Activated CD8-positive, alpha-beta memory T cell treated with anti-CD3 and anti-CD28 coated beads, Interleukin-2, amount 50 U/mL, for 24 hours (primary cell): Measurements from ENCODE around the gene CDKN2B.

ENCODE experiments used
- DNase-seq: peaks from one replicate; pipeline ENCODE4 v3.0.0-alpha.2; 2020; ENCODE audit errors: extremely low read depth

Gene CDKN2B

DNA sequence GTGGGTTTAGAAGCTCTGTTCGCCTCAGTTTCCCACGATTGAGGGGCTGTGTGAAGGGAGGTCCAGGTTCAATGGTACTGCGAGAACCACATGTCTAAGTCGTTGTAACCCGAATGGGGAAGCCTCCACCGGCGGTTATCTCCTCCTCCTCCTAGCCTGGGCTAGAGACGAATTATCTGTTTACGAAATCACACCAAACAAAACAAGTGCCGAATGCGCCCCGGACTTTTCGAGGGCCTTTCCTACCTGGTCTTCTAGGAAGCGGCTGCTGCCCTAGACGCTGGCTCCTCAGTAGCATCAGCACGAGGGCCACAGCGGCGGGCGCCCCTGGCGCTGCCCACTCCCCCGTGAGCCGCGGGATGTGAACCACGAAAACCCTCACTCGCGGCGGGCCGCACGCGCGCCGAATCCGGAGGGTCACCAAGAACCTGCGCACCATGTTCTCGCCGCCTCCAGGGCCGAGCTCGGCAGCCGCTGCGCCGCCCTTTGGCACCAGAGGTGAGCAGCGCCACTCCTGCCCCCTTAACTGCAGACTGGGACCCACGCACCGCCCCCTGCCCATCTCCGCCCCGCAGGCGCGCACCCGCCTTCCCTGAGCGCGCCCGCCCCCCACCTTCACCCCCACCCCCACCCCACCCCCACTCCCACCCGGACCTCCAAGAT, 15.1 kb downstream of the CDKN2B start, which contains the start of gene CDKN2A:
TSS of gene CDKN2A (minus strand) at position 500 of the 663 bp plus-strand sequence.
- DNase-seq: no peak

DNA sequence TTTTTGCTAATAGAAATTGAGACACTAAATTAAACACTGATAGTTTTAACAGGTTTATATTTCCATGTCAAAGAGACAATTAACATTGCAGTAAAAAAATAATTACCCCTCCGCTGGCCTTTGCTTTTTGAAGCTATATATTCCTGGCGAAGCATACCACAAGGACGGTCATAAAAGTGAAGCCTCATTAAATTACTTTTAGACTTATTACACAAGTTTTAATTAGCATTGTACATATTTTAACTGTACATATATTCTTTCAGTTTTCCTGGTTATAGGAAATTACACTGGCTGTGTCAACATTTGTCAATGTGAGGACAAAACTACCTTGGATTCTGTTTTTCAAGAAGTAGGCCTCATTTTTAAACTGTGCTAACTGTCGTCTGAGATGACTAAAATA, 16.1 kb downstream of the CDKN2B start:
- DNase-seq: no peak

DNA sequence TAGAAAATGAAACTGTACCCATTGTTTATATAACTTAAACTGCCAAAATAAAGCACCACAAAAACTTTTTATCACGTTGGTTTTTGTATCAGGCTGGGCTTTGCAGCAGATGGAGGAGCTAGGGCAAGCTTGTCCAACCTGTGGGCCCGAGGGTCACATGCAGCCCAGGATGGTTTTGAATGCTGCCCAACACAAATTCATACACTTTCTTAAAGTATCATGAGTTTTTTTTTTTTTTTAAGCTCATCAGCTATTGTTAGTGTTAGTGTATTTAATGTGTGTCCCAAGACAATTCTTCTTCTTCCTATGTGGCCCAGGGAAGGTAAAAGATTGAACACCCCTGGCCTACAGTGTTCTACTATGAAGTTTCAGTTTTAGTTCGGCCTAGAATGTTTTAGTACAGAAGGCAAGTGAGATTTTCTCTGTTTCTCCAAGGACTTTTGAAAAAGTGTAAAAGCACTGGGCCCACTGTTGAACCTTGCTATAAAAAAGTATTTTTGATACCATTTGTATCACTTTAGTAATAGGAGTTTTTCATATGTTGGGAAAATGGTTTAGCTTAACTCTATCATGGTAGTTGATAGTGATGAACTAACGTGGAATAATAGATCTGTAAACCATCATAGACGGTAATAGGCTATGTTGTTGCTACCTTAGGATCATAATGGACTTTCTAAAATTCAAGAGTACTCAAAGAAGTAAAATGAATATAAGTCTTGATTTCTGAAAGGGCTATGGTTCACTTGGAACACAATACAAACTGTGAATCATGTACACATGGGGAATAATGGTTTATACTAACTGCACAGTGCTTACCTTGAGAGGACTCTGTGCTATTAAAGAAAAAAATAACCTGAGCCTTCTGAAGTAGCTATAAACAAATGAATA, 17.8 kb downstream of the CDKN2B start:
- DNase-seq: no peak

DNA sequence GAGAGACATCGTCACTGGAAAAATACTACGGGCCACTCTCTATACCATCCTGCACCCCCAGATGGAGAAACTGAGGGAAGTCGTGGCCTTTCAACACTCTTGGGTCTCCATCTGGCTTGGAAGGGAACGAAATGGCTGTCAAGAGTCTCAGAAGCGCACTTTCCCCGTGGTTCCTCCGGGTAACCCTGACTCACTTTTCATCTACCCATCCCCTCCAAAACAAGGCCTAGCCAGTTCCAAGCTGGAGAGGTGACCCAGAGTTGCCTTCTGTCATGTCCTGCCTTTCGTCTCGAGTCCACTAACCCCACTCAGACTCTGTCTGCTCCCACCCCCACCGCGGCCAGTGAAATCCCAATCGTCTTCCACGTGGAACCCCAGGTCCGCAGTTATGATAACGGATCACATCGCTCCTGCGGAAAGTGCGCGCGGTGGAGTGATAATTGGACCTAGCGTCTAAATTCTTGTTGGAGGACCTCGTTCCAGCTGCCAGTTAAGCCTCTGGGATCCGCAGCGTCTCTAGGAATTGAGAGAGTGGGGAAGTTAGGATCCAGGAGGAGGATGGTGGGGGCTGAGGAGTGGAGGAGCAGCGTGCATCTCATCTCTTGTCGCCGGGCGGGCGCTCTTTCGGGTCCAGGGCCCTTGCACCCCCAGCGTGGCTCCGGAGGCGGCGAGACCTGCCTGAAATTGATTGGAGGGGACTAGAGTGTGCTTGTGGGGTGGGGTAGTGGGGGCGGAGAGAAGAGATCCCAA, 19.5 kb downstream of the CDKN2B start:
- DNase-seq: no peak

DNA sequence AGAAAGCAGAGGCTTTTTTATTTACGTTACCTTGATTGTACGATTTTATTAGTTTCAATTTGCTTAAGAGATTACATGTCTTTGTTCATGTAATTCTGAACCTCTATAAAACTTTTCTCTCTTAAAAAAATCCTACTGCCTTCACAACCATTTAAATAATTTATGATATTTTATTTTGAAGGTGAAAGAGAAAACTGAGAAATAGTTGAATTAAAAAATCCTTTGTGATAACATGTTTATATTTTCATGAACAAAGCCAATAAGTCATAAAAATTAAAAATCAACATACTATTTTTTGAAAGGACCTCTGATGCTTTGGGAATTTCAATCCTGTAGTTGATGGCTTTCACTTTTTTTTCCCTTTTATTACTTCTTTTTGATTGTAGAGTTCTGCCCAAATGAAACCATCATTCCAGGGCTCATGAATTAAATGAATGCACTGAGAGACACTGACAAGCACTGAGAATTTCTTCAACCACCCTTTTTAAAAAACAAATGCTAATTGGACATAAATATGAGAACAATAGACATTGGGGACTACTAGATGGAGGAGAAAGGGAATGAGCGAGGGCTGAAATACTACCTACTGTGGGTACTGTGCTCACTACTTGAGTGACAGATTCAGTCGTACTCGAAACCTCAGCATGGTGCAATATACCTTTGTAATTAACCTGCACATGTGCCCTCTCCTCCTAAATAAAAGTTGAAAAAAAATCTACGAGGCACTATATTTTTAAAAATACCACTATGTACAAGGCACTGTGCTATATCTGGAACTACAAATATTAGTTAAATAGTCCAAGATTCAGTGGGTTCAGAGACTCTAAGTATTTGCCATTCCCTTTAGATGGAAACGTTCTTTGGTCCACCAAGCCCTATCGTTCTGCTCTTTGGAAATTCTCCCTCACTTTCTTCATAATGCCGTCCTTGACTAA, 20.8 kb downstream of the CDKN2B start:
- DNase-seq: no peak

DNA sequence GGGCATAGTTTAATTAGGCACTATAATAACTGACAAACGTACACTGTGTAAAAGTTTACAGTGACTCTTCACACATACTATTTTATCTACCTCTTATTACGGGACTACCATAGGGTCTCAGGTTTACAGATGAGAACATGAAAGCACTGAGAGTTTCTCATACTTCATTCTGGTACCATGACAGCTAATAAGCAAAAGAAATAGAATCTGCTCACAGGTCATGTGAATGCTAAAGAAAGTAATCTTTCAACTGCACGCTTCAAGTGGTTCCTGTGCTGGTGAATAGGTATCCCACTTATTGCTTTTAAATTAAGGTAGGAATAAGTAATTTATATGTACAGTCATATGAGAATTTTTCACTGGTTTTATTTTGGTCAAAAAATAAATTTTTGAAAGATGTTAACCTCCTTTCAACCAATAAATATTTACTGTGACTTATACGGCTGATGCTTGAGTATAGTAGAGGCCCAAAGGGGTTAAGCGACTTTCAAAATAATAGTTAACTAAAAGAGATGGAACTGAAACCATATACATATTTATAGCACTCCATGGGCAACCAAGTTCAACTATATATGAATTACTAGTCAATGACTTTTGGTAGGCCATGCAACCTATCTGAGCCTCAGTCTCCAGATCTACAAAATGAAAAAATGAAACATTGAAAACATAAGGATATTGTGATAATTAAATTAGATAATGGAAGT, 23.0 kb downstream of the CDKN2B start:
- DNase-seq: no peak

DNA sequence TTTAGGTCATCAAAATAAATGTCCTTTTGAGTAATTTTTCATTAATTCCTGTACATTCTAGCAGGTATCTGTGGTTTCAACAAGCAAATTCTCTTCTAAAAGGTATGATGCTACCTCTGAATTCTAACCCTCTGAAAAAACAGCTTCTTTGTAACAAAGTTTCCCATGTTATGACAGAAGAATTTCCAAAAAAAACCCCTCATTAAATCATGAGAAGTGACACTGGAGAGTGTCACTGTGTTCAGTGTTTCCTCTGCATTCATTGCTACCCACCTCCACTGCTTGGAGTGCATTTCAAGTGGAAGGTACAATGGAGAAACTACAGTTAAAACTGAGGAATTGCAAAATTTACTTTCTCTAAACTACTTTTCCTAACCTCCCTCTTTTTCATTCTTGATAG, 25.0 kb downstream of the CDKN2B start:
- no peak for DNase-seq

DNA sequence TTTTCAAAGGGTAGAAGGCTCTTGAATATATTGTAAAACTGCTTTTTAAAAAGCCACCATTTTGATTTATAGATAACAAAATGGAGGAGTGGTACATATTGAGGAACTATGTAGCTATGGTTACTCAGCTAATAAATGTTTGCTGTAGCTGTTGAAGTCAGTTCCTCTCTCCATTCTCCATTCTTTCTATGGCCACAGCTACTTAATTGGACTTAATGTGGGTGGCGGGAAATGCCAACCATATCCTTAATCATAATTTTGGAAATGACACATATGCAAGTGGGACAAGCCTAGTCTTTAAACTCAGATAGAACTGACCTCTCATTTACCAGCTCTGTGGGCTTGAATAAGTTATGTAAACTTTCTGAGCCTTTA, 25.6 kb downstream of the CDKN2B start:
- DNase-seq: no peak

DNA sequence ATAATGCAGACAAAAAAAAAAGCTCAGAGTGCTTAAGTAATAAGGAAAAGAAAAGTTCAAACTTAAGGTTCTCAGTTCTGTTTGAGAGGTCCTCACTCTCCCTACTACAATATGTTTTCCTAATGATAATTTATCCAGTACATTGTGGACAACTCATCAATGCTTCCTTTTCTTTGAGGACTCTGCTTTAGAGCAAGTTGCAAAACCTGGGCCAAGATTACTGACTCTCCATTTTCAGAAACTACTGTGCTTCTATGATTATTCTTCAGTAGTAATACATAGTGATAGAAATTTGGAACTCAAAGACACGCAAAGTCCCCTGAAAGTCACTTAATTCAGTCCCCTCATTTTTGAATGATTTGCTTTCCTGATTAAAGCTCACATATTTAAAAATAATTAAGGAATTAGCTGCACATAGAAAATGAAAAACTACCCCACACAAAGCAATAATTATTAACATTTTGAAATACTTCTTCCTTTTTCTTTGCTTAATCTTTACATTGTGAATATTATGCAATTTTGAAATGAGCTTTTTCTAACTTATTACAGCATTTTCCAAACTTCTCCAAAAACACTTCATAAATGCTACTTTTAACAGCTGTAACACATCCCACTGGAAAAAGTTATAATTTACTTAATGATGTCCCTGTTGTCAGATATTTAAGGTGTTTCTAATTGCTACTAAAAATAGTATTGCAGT, 26.1 kb downstream of the CDKN2B start:
- DNase-seq: no peak

DNA sequence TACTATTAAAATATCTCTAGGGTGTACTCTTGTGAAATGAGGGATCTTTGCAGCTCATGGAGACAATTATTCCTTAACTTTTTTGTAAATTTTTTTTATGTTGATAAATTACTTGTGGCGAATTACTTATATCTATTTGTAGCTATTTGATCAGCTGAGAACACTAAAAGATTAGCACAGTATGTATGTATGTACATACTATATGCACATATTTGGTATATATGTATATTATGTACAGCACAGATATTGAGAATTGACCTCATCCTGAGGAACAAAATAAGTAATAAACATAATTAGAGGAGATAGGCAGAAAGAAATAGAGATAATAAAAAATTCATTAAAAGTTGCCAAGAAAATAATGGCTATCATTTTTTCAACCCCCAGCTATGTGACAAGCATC, 26.7 kb downstream of the CDKN2B start:
- no peak for DNase-seq

DNA sequence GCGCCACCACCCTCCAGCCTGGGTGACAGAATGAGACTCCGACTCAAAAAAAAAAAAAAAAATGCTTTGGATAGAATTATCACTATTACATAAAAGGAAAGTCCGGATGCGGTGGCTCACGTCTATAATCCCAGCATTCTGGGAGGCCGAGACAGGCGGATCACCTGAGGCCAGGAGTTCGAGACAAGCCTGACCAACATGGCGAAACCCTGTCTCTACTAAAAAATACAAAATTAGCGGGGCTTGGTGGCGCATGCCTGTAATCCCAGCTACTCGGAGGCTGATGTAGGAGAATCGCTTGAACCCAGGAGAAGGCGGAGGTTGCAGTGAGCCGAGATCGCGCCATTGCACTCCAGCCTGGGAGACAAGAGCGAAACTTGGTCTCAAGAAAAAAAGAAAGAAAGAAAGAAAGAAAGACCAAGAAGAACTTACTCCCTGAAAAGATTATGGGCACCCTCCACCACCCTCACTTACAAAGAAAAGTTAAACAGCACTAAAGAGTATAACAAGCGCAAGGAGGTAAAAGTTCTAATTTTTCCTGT, 32.7 kb downstream of the CDKN2B start:
- DNase-seq: no peak

DNA sequence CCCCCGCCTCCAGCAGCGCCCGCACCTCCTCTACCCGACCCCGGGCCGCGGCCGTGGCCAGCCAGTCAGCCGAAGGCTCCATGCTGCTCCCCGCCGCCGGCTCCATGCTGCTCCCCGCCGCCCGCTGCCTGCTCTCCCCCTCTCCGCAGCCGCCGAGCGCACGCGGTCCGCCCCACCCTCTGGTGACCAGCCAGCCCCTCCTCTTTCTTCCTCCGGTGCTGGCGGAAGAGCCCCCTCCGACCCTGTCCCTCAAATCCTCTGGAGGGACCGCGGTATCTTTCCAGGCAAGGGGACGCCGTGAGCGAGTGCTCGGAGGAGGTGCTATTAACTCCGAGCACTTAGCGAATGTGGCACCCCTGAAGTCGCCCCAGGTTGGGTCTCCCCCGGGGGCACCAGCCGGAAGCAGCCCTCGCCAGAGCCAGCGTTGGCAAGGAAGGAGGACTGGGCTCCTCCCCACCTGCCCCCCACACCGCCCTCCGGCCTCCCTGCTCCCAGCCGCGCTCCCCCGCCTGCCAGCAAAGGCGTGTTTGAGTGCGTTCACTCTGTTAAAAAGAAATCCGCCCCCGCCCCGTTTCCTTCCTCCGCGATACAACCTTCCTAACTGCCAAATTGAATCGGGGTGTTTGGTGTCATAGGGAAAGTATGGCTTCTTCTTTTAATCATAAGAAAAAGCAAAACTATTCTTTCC, 34.2 kb downstream of the CDKN2B start:
- DNase-seq: no peak

DNA sequence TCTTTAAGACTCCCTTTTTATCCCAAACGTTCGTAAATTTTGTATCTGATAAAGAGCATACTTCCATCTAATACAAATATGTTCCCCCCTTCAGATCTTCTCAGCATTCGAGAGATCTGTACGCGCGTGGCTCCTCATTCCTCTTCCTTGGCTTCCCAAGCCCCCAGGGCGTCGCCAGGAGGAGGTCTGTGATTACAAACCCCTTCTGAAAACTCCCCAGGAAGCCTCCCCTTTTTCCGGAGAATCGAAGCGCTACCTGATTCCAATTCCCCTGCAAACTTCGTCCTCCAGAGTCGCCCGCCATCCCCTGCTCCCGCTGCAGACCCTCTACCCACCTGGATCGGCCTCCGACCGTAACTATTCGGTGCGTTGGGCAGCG, 34.8 kb downstream of the CDKN2B start:
- DNase-seq: no peak

DNA sequence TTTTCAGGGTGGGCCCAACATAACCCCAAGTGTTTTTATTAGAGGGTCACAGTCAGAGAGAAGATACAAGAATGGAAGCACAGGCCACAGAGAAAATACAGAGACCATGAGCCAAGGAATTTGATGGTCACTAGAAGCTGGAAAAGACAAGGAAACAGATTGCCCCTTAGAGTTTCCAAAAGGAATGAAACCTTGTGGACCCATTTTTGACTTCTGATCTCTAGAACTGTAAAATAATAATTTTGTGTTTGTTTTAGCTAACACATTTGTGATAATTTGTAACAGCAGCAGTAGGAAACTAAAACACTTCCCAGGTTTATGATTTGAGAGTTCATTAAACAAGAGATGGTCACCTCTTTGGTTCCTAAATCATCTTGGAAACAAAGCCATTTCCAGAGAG, 36.7 kb downstream of the CDKN2B start:
- DNase-seq: no peak

DNA sequence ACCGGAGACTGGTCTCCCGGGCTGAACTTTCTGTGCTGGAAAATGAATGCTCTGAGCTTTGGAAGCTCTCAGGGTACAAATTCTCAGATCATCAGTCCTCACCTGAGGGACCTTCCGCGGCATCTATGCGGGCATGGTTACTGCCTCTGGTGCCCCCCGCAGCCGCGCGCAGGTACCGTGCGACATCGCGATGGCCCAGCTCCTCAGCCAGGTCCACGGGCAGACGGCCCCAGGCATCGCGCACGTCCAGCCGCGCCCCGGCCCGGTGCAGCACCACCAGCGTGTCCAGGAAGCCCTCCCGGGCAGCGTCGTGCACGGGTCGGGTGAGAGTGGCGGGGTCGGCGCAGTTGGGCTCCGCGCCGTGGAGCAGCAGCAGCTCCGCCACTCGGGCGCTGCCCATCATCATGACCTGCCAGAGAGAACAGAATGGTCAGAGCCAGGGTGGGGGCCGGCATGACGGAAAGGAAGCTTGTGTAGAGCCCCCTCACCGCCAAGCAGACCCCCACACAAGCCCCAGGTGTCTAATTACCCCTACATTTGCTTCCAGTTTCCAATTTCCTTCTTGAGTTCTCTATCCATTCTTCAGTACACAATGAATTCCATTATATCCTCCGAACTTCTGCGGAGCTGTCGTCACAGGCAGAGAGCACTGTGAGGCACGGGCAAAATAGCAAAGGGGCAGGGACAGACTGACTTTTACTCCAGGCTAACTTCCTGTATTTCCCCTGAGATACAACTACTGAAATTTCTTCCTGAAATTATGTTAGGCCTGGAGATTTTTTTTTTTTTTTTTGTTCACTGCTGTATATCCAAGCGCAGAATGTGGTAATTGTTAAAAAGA, 38.1 kb downstream of the CDKN2B start:
- no peak for DNase-seq

DNA sequence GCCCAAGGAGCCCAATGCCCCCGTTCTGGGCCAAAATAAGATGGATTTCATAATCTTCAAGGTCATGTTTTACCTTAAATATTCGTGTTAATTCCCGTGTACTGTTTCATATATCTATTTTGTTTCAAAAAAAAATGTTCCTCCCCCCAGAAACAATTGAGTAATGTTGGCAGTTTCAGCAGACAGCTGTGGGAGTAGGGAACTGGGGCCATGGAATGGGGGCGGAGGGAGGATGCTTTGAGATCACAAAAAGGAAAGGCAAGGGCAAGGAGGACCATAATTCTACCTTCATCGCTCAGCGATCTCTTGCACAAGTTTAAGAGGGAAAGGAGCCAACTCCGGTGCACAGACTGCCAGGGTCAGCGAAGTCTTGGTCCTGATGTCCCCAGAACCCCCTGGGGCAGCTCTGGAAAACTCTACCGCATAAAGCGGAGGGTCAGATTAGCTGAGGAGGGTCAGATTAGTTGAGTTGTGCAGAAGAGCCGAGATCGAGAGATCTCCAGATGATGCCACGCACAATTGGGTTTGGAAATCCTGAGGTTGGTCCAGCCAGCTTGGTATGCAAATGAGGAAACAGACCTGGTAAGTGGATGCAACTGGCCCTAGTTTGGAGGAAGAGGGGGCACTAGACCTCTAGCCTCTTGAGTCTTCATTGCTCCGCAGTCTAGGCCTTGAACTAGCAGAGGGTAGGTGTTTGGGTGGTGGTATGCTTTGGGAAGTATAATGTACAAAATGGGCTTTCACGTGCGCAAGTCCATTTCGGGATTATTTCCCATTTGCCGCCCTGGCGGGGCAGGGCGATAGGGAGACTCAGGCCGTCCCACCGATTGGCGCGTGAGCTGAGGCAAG, 38.9 kb downstream of the CDKN2B start:
- DNase-seq: no peak
